ENCODE measurements around the gene STK39. TPM values are rescaled to one million over a fixed set of nuclear protein-coding genes. Genes with fewer than 3 reads are reported as not detected.

The STK39 gene
- total RNA-seq, 1 donor from 2014 or later, result 28.2 TPM

- no peak for TF ChIP-seq CTCF (conservative IDR thresholded peaks at IDR 0.05)
- H3K27me3 Mint-ChIP-seq (ENCODE audit: low read depth), result no peaks in the 10 kb centered on the region
- DNase-seq (ENCODE audit: low read depth, low spot score), result no peak
- H3K4me1 Mint-ChIP-seq, result peaks cover 21% of the 10 kb centered on the region
- H3K27ac Mint-ChIP-seq (ENCODE audit: unreplicated experiment), result no peak overlapping the region
- no peak overlapping the region for H3K4me3 Mint-ChIP-seq
- no peaks in the 10 kb centered on the region for H3K9me3 Mint-ChIP-seq
- H3K36me3 Mint-ChIP-seq (ENCODE audit: low read depth), result no peaks in the 10 kb centered on the region
Measured at GRCh38 chr2:168185583-168186274, 61.7 kb downstream of the STK39 start.

- H3K36me3 Mint-ChIP-seq (ENCODE audit: low read depth), result peaks cover 3% of the 10 kb centered on the region
- DNase-seq (ENCODE audit: low read depth, low spot score), result no peak
Measured at GRCh38 chr2:168184681-168185513, 62.5 kb downstream of the STK39 start.

GRCh38 chr2:168183308-168183997 is 63.9 kb downstream of the STK39 start:
- Mint-ChIP-seq H3K4me1 (peaks cover 28% of the 10 kb centered on the region), H3K27me3 (ENCODE audit: low read depth) (no peaks in the 10 kb centered on the region)
- no peak for TF ChIP-seq CTCF (conservative IDR thresholded peaks at IDR 0.05)

More at GRCh38 chr2:168184681-168185513, 62.5 kb downstream of the STK39 start:
- Mint-ChIP-seq H3K27ac (ENCODE audit: unreplicated experiment) (no peak overlapping the region), H3K4me3 (no peak overlapping the region), H3K4me1 (peaks cover 17% of the 10 kb centered on the region), H3K27me3 (ENCODE audit: low read depth) (no peaks in the 10 kb centered on the region), H3K9me3 (no peaks in the 10 kb centered on the region)
- TF ChIP-seq CTCF (conservative IDR thresholded peaks at IDR 0.05), result no peak

GRCh38 chr2:168182550-168183249 is 64.7 kb downstream of the STK39 start:
- H3K9me3 Mint-ChIP-seq, result no peaks in the 10 kb centered on the region
- no peak for DNase-seq (ENCODE audit: low read depth, low spot score)
- no peaks in the 10 kb centered on the region for H3K27me3 Mint-ChIP-seq (ENCODE audit: low read depth)
- TF ChIP-seq CTCF (conservative IDR thresholded peaks at IDR 0.05), result no peak
- H3K36me3 Mint-ChIP-seq (ENCODE audit: low read depth), result peaks cover 3% of the 10 kb centered on the region
- H3K27ac Mint-ChIP-seq (ENCODE audit: unreplicated experiment), result no peak overlapping the region
- H3K4me3 Mint-ChIP-seq, result no peak overlapping the region
- peaks cover 29% of the 10 kb centered on the region for H3K4me1 Mint-ChIP-seq

More at GRCh38 chr2:168183308-168183997, 63.9 kb downstream of the STK39 start:
- no peak overlapping the region for H3K4me3 Mint-ChIP-seq
- no peaks in the 10 kb centered on the region for H3K9me3 Mint-ChIP-seq
- no peak overlapping the region for H3K27ac Mint-ChIP-seq (ENCODE audit: unreplicated experiment)
- DNase-seq (ENCODE audit: low read depth, low spot score), result no peak
- peaks cover 3% of the 10 kb centered on the region for H3K36me3 Mint-ChIP-seq (ENCODE audit: low read depth)

- peaks cover 33% of the 10 kb centered on the region for H3K4me1 Mint-ChIP-seq
Measured at GRCh38 chr2:168181825-168182224, 65.6 kb downstream of the STK39 start.

More at GRCh38 chr2:168181825-168182224, 65.6 kb downstream of the STK39 start:
- Mint-ChIP-seq H3K27me3 (ENCODE audit: low read depth) (no peaks in the 10 kb centered on the region), H3K36me3 (ENCODE audit: low read depth) (peaks cover 3% of the 10 kb centered on the region), H3K4me3 (no peak overlapping the region), H3K27ac (ENCODE audit: unreplicated experiment) (no peak overlapping the region), H3K9me3 (no peaks in the 10 kb centered on the region)
- no peak for TF ChIP-seq CTCF (conservative IDR thresholded peaks at IDR 0.05)
- no peak for DNase-seq (ENCODE audit: low read depth, low spot score)

All from neural crest cell (in vitro differentiated cells).